B cell (primary cell): ENCODE results near the gene COL9A3. TPM values are rescaled to one million over a fixed set of nuclear protein-coding genes. Genes with fewer than 3 reads are reported as not detected.

Experiments
- ATAC-seq: fragments of 200-7000 bp; cut with Tn5 transposase; one replicate; pipeline ENCODE4 v1.10.0; 2021; ENCODE audit warnings: low read depth, mild to moderate bottlenecking, moderate number of reproducible peaks, moderate library complexity
- CTCF ChIA-PET: fragments of 350-600 bp; sonication (Branson Sonifier 250); formaldehyde crosslinking; loops from one replicate; lab custom pipeline; 2021; ENCODE audit warnings: antibody characterized with exemption, inconsistent platforms; lab: Charles Lee
- POLR2A ChIA-PET: fragments of 350-600 bp; sonication (Branson Sonifier 250); formaldehyde crosslinking; loops from one replicate; lab custom pipeline; 2021; ENCODE audit warnings: antibody characterized with exemption; lab: Charles Lee
- DNase-seq: peaks from one replicate; pipeline ENCODE4 v3.0.0; 2013
- H2AFZ ChIP-seq: 2 replicates; pipeline ENCODE4 v1.6.1; 2012; ENCODE audit warnings: mild to moderate bottlenecking, low read depth, low read length; ENCODE audit not compliant: insufficient read depth, poor library complexity, severe bottlenecking
- H3K27ac ChIP-seq, 2 donors: 1 replicate in 1 of 2; 2 replicates in 1 of 2; pipeline ENCODE4 v1.5.1; 2012 to 2013; ENCODE audit warnings: low read length in 2 of 2, mild to moderate bottlenecking in 2 of 2, moderate library complexity in 1 of 2
- H3K27me3 ChIP-seq, 4 experiments: fragments of 200-600 bp in 1 of 4; sonication (generic) in 1 of 4; replicated peaks in 1 of 4; 1 replicate in 2 of 4; 2 replicates in 2 of 4; pipeline versions ENCODE4 v1.6.1 to v1.7.0; 2013 to 2016; ENCODE audit warnings: low read length in 3 of 4, mild to moderate bottlenecking in 2 of 4, mixed read lengths in 1 of 4, moderate library complexity in 1 of 4; ENCODE audit not compliant: insufficient read depth in 4 of 4, control insufficient read depth in 3 of 4; ENCODE audit errors: control extremely low read depth in 1 of 4
- H3K36me3 ChIP-seq, 2 experiments: replicated peaks in 1 of 2; 1 replicate in 1 of 2; 2 replicates in 1 of 2; pipeline versions ENCODE4 v1.6.1 to v1.7.1; 2013; ENCODE audit warnings: low read length in 1 of 2; ENCODE audit not compliant: insufficient read depth in 2 of 2, control insufficient read depth in 1 of 2; ENCODE audit errors: control extremely low read depth in 1 of 2, extremely low read depth in 1 of 2
- H3K4me1 ChIP-seq, 2 donors: fragments of 200-600 bp in 1 of 2; sonication (generic) in 1 of 2; 1 replicate in 1 of 2; 2 replicates in 1 of 2; pipeline versions ENCODE4 v1.5.1 to v1.6.1; 2013 to 2017; ENCODE audit warnings: low read length in 2 of 2; ENCODE audit not compliant: control insufficient read depth in 2 of 2, insufficient read depth in 2 of 2
- H3K4me2 ChIP-seq: replicated peaks from 2 replicates; pipeline ENCODE3; 2012; ENCODE audit warnings: mild to moderate bottlenecking, low read depth, low read length; ENCODE audit not compliant: poor library complexity, severe bottlenecking
- H3K4me3 ChIP-seq, 5 experiments: fragments of 200-600 bp in 1 of 5; sonication (generic) in 1 of 5; 1 replicate in 3 of 5; 2 replicates in 2 of 5; pipeline versions ENCODE4 v1.5.1 to v1.7.0; 2011 to 2016; ENCODE audit warnings: low read length in 4 of 5, mild to moderate bottlenecking in 4 of 5, low read depth in 2 of 5, control low read depth in 1 of 5, moderate library complexity in 1 of 5; ENCODE audit not compliant: insufficient read depth in 1 of 5; ENCODE audit errors: control extremely low read depth in 1 of 5, extremely low read depth in 1 of 5
- H3K79me2 ChIP-seq: fragments of 200-600 bp; sonication (generic); one replicate; pipeline ENCODE4 v1.6.0; 2016; ENCODE audit warnings: low read length; ENCODE audit not compliant: control insufficient read depth, insufficient read depth
- H3K9ac ChIP-seq: fragments of 200-600 bp; sonication (generic); 2 replicates; pipeline ENCODE4 v1.6.1; 2017; ENCODE audit warnings: mild to moderate bottlenecking, low read length, moderate library complexity
- H3K9me3 ChIP-seq, 3 donors: one replicate each; pipeline versions ENCODE4 v1.6.1 to v1.7.1; 2013; ENCODE audit warnings: low read length in 2 of 3; ENCODE audit not compliant: control insufficient read depth in 2 of 3, insufficient read depth in 1 of 3; ENCODE audit errors: control extremely low read depth in 1 of 3
- H4K20me1 ChIP-seq: 2 replicates; pipeline ENCODE4 v1.6.0; 2012; ENCODE audit warnings: mild to moderate bottlenecking, low read length; ENCODE audit not compliant: insufficient read depth, control insufficient read depth, poor library complexity, severe bottlenecking
- H3K27ac Mint-ChIP-seq: one replicate; pipeline ENCODE4 v1.8.0; 2021; ENCODE audit warnings: mixed read lengths
- H3K27me3 Mint-ChIP-seq: one replicate; pipeline ENCODE4 v1.8.0; 2021; ENCODE audit warnings: mixed read lengths
- H3K4me1 Mint-ChIP-seq: one replicate; pipeline ENCODE4 v1.8.0; 2021; ENCODE audit warnings: mixed read lengths
- H3K4me3 Mint-ChIP-seq: one replicate; pipeline ENCODE4 v1.8.0; 2021; ENCODE audit warnings: mixed read lengths
- H3K9me3 Mint-ChIP-seq: one replicate; pipeline ENCODE4 v1.8.0; 2022; ENCODE audit warnings: mixed read lengths; ENCODE audit not compliant: insufficient read depth
- CTCF ChIP-seq: fragments of 200-600 bp; IDR thresholded peaks from one replicate; pipeline ENCODE4 v1.8.0; 2022; ENCODE audit warnings: antibody characterized with exemption, mild to moderate bottlenecking
- EZH2 ChIP-seq: IDR thresholded peaks from 2 replicates; pipeline ENCODE4 v1.6.1; 2012; ENCODE audit warnings: borderline replicate concordance, low read depth, mild to moderate bottlenecking, moderate library complexity, low read length; ENCODE audit not compliant: insufficient read depth, poor library complexity, severe bottlenecking
- WGBS: methylation state at CpG from one replicate; pipeline ENCODE4 v1.1.5; 2013; ENCODE audit warnings: missing lambda C conversion rate; ENCODE audit not compliant: insufficient coverage; 5-methylcytosine and 5-hydroxymethylcytosine counted together
- intact Hi-C: fragments of 100-400 bp; cut with micrococcal nuclease; formaldehyde crosslinking; loops from one replicate; pipeline ENCODE4 v1.10.0; 2022
- polyA plus RNA-seq: library from polyadenylated mRNA; depleted of rRNA; stranded (reverse); fragments of >200 nt; gene quantifications from 2 replicates; pipeline ENCODE4 v1.2.3, GENCODE V29; 2012
- small RNA-seq: library from RNA; depleted of rRNA; stranded (forward); fragments of <200 nt; gene quantifications from one replicate; pipeline ENCODE3, GENCODE V24; 2012; ENCODE audit warnings: low replicate concordance, low read depth; ENCODE audit not compliant: insufficient read length
- total RNA-seq, 2 donors: library from RNA; stranded (reverse); fragments of 120-200 nt in 1 of 2; gene quantifications; 1 replicate in 1 of 2; 2 replicates in 1 of 2; pipeline versions ENCODE4 v1.2.3 to v1.2.4, GENCODE V29; 2013 to 2022

The COL9A3 gene
- total and polyA plus RNA-seq, 2 donors (not counting 1 experiment from before 2014, with no cell fraction given), result 10.7 to 96.3 TPM

- Mint-ChIP-seq H3K4me1 (no peaks in the 10 kb centered on the region), H3K4me3 (no peak overlapping the region), H3K9me3 (no peaks in the 10 kb centered on the region), H3K27me3 (no peaks in the 10 kb centered on the region), H3K27ac (no peak overlapping the region)
- intact Hi-C loops, result no loop called here
- 96% methylated on average over 5 of the region's 7 CpGs for WGBS
- TF ChIP-seq EZH2 (no peak), CTCF (no peak)
- Histone ChIP-seq H2AFZ (no peak overlapping the region), H3K36me3 (peaks cover 3 to 91% of the 10 kb centered on the region in 2 experiments), H3K27me3 (no peaks in the 10 kb centered on the region), H3K4me2 (no peak overlapping the region), H3K9ac (no peak overlapping the region), H3K4me1 (no peaks in the 10 kb centered on the region), H3K4me3 (no peak overlapping the region), H3K27ac (no peak overlapping the region), H3K9me3 (no peaks in the 10 kb centered on the region), H4K20me1 (peaks cover 37% of the 10 kb centered on the region), H3K79me2 (no peaks in the 10 kb centered on the region)
- ChIA-PET POLR2A (no interaction called here), CTCF (interaction anchor here (1.2 to 1.6 kb wide), 3 partner anchors 9 to 82 kb away, joined by 4 to 5 read pairs (median 4); no protein-coding TSS in a partner anchor)
- no peak for ATAC-seq
- DNase-seq, result no peak
Observed at GRCh38 chr20:62890444-62890843, 73.6 kb downstream of the COL9A3 start.

Small RNAs within 50 kb of the gene (small RNA-seq; reads per million reads assigned to genes)
- gene DPH3P1, result not detected

Other genes with a start within 250 kb of the COL9A3 start
- 79.2 and 79.5 TPM in 2 replicates for gene SLCO4A1, start 174.5 kb upstream of the COL9A3 start, total RNA-seq
- 2.1 and 4.6 TPM in 2 replicates for gene SLCO4A1, start 174.5 kb upstream of the COL9A3 start, polyA plus RNA-seq
- gene NTSR1, start 108.2 kb upstream of the COL9A3 start, total RNA-seq, result not detected in 2 replicates
- gene NTSR1, start 108.2 kb upstream of the COL9A3 start, polyA plus RNA-seq, result not detected in 2 replicates
- gene MRGBP, start 20.6 kb upstream of the COL9A3 start, total RNA-seq, result 17.5 and 18.2 TPM in 2 replicates
- gene MRGBP, start 20.6 kb upstream of the COL9A3 start, polyA plus RNA-seq, result 8.1 and 10.6 TPM in 2 replicates
- 99.3 and 102 TPM in 2 replicates for gene OGFR, start 12.2 kb upstream of the COL9A3 start, total RNA-seq
- 71.7 and 73.3 TPM in 2 replicates for gene OGFR, start 12.2 kb upstream of the COL9A3 start, polyA plus RNA-seq
- 15.7 and 16.2 TPM in 2 replicates for gene TCFL5, start 44.8 kb downstream of the COL9A3 start, total RNA-seq
- 2.0 and 2.6 TPM in 2 replicates for gene TCFL5, start 44.8 kb downstream of the COL9A3 start, polyA plus RNA-seq
- 124 and 128 TPM in 2 replicates for gene DIDO1, start 109.5 kb downstream of the COL9A3 start, total RNA-seq
- gene DIDO1, start 109.5 kb downstream of the COL9A3 start, polyA plus RNA-seq, result 48.5 and 57.6 TPM in 2 replicates
- gene GID8, start 121.1 kb downstream of the COL9A3 start, total RNA-seq, result 44.1 and 47.4 TPM in 2 replicates
- 12.4 and 18.4 TPM in 2 replicates for gene GID8, start 121.1 kb downstream of the COL9A3 start, polyA plus RNA-seq
- gene SLC17A9, start 135.7 kb downstream of the COL9A3 start, total RNA-seq, result 33.0 and 44.6 TPM in 2 replicates
- gene SLC17A9, start 135.7 kb downstream of the COL9A3 start, polyA plus RNA-seq, result 141 and 195 TPM in 2 replicates
- gene BHLHE23, start 189.9 kb downstream of the COL9A3 start, total RNA-seq, result not detected in 2 replicates
- not detected in 2 replicates for gene BHLHE23, start 189.9 kb downstream of the COL9A3 start, polyA plus RNA-seq